OCI-M1 (cell line): ENCODE results near the gene C10orf62.
"Not testable (repeated sequence)": the region's sequence is repeated elsewhere in the genome, so short reads cannot be mapped to it uniquely, and the experiment has no call there.

Source experiments
- DNase-seq: peaks from one replicate; lab custom pipeline; 2025; lab: John Stamatoyannopoulos, UW

C10orf62 gene

DNA sequence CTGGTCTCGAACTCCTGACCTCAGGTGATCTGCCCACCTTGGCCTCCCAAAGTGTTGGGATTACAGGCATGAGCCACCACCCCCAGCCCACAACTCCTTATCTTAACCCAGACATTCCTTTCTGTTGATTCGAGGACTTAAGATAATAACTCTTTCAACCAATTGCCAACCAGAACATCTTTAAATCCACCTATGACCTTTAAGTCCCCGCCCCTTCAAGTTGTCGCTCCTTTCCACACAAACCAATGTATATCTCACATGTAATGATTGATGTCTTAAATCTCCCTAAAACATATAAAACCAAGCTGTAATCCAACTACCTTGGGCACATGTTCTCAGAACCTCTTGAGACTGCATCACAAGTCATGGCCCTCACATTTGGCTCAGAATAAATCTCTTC lies 24.7 kb upstream of the C10orf62 start:
- DNase-seq, result peak; percentile 72

DNA sequence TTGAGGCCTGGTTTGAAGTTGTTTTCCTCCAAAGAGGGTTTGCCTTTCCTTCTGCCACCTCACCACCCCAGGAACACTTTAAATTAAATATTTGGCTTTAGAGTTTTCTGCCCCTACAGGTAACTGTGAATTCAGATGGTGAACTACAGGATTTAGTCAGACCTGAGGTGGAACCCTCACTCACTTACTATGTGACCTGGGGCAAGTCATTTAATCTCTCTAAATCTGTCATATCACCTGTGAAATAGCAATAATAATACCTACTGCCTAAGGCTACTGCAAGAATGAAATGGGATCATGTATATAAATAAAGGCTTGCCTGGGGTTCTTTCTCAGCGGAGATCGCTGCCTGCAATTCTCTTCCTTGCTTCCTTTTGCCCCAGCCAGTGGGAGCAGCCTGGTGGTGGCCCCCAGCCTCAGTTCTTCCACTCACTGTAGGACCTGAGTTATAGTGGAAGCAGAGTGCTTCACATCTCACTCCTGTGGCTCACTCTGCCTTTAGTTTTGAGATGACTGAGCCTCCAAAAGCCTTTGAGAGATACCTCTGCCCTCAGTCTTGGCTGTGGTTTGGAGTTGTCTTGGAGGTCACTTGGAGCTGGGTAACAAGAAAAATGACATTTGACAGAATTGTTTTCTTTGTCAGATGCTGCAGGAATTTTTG lies 23.1 kb upstream of the C10orf62 start:
- DNase-seq, result no peak

DNA sequence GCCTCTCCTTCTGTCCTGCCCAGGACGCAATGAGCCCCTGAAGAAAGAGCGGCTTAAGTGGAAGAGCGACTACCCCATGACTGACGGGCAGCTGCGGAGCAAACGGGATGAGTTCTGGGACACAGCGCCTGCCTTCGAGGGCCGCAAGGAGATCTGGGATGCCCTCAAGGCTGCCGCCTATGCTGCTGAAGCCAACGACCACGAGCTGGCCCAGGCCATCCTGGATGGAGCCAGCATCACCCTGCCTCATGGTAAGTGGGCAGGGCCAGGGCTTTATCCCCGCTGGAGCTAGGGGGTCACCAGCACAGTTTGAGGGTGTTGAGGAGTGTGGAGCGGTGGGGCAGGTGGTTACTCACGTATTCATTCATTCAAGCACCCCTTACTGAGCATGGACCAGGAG lies 21.6 kb upstream of the C10orf62 start:
- no peak for DNase-seq

DNA sequence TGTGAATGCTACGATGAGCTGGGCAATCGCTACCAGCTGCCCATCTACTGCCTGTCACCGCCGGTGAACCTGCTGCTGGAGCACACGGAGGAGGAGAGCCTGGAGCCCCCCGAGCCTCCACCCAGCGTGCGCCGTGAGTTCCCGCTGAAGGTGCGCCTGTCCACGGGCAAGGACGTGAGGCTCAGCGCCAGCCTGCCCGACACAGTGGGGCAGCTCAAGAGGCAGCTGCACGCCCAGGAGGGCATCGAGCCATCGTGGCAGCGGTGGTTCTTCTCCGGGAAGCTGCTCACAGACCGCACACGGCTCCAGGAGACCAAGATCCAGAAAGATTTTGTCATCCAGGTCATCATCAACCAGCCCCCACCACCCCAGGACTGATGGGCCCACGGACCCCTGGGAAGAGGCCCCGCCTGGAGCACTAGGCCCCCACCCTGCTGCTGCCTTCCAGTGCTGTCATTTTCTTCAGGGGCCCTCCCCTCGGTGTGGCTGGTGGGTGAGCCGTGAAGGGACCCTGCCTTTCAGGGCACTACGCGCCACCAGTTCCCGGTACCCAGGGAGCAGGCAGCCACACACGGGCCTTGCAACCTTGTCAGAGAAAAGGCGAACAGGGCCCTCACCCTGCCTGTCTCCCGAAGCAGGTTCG lies 19.3 kb upstream of the C10orf62 start:
- DNase-seq, result no peak

DNA sequence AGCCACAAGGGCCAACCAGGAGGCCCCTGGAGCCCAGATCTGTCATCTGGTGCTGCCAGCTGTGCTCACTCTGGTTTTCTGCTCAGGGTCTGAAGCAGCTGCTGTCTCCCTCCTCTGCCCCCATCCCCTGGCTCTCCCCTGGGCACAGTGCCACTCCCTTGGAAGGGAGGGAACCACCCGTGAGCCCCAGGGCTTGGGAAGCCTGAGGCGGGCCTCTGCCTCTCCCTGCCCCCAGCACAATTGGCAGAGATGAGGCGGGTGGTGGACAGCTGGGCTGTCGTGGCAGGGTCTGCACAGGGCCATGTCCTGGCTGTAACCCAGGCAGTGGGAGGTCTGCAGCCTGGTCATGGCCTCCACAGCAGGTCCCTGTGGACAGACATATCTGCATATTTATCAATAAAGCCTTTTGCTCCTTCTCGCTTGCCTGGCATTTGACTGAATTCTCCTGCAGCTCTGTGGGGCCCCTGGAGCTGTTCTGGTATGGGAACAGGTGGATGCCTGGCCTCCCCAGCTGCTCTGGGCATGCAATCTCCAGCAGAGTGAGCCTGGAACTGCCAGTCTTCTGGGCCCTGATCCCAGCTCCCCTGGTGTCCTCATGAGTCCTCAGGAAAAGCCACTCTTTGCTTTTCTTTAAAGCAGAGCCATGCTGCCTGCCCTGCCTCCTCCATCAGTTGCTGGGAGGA lies 18.6 kb upstream of the C10orf62 start:
- DNase-seq, result no peak

DNA sequence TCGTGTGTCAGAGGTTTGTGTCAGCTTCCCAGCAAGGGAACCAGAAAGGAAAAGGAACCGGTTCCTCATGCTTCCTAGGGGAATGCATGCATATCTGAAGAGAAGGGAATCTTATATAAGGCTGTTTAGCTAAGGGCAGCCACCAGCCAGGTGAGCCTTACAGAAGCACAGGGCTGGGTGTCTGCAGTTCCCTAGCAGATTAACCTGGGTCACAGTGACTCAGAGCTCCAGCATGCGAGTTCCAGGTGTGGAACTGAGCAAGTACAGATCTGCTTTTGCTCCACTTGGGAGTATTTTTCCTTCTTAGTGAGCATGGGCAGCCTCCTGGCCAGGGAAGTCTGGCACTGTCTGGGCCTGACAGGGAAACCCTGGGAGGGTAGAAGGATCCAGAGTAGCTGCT lies 17.9 kb upstream of the C10orf62 start:
- DNase-seq, result no peak

DNA sequence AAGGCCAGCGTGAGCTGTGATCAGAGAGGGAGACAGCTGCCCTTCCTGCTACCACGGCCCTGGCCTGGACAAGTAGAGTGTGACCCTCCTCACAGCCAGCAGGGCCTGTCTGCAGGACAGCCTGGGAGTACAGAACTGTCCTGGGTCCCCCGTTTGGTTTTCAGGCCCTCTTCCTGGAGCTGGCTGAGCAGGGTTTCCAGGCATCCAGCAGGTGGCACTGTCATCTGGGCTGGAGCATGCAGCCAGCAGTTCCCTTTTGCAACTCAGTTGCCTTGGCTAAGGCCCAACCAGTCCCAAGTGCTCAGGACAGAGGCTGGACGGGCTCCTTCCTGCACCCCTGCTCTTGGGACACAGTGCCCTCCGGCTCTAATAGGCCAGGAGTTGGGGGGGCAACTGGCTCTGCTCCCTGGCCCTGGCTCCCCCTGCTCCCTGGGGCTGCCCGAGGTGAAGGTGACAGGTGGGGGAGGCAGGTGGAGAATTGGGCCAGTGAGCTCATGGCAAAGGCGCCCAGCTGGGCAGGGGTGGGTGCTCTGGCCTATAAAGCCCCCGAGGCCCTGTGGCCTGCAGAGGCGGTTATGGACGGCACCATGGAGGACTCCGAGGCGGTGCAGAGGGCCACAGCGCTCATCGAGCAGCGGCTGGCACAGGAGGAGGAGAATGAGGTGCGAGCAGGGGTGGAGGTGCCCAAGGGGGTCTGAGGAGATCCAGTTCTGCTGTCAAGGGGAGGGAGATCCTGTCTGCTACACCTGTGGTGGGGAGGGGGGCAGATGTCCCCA lies 17.1 kb upstream of the C10orf62 start, which contains the start of gene ANKRD2:
ANKRD2 (plus strand) TSS at position 566 of the 776 bp plus-strand sequence; CDS start at position 576, 10 bp downstream.
- peak; percentile 92 for DNase-seq

DNA sequence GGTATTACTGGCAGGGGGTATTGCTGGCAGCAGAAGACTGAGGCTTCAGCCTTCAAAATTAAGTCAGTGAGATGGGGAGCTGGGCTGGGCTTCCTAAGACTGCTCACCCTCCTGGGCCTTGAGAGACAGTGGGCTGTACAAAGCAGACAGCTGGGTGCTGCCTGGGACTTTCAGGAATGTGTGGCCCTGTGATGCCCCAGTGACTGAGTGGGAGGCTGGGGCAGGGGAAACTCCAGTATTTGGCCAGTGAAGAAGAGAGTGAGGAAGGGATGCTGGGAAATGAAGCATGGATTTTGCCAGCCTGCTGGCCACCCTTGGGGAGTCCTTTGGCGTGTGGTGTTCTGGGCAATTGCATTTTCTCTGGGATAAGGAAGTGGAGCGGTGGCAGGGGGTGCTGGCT lies 16.5 kb upstream of the C10orf62 start:
- DNase-seq, result no peak

DNA sequence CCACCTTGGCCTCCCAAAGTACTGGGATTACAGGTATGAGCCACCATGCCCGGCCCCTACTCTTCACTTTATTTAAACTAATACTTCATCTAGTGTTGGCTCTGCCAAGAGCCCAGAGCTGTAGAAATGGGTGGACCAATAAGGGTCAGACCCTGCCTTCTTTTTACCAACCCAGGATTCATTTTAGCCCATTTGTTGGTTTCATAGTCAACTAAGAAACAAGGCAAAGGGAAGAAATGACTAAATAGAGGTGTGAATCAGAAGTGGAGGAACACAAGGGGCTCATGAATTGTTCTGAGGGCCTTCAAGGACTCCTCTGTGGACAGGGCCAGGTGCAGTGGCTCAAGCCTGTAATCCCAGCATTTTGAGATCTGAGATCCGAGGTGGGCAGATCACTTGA lies 15.8 kb upstream of the C10orf62 start:
- DNase-seq, result no peak

DNA sequence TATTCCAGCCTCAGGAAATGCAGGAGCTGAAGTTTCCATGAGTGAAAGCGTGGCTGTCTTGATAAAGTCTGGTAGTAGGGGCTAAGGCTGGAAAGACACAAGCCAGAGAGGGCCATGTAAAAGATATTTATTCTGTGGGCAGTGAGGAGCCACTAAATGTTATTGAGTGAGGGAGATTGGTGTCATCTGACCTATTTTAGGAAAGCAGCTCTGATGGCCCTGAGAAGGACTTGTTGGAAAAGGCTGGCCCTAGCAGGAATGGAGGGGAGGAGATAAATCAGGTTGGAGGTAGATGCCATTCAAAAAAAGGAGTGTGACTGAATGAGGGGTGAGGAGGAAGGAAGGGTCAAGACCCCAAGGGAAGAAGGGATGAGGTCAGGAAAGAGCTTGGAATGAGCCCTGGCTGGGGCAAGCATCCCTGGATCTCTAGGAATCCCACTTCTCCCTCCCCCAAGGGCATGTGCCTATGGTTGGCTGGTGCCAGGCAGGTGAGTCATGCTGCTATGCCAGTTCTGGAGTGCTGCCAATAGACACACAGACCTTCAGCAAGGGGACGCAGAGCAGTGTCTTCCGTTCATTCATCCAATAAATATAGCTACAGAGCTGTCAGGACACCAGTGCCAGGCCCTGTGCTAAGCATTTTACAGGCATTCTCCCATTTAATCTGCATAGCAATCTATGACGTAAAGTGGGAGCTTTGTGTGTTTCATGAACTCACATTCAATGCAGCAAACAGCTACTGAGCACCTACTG lies 15.0 kb upstream of the C10orf62 start:
- no peak for DNase-seq

DNA sequence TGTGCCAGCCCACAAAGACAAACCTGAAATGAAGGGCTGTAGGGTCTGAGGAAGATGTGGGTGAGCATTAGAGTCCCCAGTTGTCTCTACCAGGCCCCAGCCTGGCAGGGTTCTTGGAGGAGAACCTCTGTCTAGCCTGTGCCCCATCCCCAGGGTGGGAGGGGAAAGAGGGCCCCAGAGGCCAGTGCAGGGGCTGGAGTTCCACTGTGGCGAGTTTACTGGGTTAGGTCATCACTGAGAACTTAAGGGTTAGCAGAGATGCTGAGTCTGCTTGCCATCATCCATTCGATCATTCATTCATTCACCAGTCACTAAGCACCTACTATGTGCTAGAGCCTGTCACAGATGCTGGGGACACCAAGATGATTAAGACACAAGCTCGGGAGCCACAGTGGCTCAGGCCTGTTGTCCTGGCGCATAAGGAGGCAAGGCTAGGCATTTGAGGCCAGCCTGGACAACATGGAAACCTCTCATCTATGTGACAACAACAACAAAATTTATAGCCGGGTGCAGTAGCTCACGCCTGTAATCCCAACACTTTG lies 14.3 kb upstream of the C10orf62 start:
- no peak for DNase-seq

DNA sequence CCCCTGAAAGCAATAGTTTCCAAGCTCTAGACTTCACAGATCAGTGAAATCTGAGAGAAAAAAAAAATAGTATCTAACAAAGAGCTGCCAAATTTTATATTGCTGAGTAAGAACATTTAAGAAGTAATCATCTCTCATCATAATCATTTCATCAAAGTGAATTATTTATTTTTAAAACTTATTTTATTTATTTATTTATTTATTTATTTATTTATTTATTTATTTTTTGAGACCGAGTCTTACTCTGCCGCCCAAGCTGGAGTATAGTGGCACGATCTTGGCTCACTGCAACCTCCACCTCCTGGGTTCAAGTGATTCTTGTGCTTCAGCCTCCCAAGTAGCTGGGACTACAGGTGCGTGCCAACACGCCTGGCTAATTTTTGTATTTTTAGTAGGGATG lies 13.0 kb upstream of the C10orf62 start:
- DNase-seq, result not testable (repeated sequence)

DNA sequence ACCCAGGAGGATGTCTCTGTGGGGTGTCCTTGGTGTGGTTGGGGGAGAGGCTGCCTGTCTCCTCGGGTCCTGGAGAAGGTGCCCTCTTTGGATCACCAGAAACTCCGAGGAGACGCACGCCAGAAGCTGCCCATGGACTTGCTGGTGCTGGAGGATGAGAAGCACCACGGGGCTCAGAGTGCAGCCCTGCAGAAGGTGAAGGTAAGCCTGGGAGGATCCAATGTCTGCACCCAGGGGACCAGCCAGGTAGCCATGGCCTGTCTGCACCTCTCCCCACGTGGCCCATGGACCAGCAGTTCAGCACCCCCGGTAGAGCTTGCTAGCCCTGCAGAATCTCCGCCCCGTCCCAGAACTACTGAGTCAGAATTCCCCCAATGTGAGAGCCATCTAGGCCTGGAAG lies 11.8 kb upstream of the C10orf62 start:
- no peak for DNase-seq

DNA sequence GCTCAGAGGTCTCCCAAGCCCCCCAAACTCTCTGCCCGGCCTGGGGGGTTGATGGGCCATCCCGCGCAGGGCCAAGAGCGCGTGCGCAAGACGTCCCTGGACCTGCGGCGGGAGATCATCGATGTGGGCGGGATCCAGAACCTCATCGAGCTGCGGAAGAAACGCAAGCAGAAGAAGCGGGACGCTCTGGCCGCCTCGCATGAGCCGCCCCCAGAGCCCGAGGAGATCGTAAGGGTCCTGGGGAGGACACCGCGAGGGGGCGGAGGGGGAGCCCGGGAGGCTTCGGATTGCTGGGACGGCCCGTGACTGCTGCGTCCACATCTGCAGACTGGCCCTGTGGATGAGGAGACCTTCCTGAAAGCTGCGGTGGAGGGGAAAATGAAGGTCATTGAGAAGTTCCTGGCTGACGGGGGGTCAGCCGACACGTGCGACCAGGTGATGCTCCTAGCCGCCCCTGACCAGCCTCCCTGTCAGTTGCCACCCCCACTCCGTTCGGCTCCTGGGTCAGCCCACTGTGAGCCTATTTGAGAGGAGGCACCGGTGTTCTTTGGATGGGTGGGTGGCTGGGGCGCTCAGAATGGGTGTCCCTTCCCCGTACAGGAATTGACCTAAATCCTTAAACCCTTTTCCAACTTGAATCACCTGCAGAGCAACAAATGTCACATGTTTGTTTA lies 11.2 kb upstream of the C10orf62 start:
- no peak for DNase-seq

DNA sequence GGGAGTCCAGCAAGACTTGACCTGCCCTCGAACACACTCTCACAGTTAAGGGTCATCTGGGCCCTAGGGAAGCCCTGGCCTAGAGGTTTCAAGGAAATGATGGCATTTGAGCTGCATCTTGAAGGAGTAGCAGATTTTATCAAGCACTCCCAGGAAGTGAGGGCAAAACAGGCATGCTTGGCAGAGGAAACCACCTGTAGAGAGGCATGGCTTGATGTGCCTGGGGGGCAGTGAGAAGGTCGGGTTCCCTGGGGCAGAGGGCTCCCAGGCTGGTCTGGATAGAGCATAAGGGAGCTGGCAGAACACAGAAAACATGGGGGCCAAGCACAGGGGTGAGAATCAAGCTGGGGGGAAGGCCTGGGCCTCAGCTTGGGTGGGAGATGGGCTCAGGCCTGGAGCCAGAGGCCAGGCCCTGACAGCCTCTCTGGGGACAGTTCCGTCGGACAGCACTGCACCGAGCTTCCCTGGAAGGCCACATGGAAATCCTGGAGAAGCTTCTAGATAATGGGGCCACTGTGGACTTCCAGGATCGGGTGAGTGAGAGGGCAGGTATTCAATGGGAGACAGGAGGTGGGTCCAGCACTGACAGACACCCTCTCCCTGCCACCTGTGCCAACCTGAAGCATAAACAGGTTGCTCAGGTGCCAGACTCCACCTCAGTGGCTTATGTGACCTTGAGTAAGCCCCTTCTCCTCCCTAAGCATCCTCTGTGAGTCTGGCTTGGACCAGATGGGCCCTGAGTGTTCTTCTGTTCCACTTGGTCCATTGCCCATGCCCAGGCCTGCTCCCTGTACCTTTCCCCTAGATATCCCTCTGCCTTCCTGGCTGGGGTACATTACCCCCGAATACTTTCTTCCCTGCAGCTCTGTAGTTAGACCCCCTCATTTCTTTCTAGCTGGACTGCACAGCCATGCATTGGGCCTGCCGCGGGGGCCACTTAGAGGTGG lies 8.8 kb upstream of the C10orf62 start:
- no peak for DNase-seq

DNA sequence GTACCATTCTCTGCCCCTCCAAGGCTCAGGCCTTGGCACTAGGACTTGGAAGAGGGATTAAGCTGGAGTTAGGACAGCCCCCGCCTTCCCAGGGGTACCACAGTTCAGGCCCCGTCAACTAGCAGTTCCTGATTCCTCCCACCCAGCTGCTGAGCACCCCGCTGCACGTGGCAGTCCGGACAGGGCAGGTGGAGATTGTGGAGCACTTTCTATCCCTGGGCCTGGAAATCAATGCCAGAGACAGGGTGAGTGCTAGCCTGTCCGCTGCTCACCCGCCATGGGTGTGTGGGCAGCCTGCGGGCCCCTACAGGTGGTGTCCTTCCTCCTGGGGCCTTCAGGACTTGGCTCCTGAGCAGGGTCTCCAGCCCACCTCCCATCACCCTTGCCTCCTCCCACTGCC lies 7.4 kb upstream of the C10orf62 start:
- DNase-seq, result no peak

DNA sequence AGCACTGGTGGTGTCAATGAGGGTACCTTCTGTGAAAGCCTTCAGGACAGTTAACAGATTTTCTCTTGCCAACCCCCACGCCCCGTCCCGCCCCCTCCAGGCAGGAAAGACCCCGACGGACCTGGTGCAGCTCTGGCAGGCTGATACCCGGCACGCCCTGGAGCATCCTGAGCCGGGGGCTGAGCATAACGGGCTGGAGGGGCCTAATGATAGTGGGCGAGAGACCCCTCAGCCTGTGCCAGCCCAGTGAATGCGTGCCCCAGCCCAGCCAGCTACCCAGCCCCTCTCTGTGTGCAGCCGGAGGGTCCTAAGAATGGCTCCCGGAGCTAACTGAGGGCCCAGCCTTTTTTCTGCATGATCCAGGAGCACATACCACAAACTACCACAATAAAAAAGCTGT lies 6.0 kb upstream of the C10orf62 start:
- DNase-seq, result no peak

DNA sequence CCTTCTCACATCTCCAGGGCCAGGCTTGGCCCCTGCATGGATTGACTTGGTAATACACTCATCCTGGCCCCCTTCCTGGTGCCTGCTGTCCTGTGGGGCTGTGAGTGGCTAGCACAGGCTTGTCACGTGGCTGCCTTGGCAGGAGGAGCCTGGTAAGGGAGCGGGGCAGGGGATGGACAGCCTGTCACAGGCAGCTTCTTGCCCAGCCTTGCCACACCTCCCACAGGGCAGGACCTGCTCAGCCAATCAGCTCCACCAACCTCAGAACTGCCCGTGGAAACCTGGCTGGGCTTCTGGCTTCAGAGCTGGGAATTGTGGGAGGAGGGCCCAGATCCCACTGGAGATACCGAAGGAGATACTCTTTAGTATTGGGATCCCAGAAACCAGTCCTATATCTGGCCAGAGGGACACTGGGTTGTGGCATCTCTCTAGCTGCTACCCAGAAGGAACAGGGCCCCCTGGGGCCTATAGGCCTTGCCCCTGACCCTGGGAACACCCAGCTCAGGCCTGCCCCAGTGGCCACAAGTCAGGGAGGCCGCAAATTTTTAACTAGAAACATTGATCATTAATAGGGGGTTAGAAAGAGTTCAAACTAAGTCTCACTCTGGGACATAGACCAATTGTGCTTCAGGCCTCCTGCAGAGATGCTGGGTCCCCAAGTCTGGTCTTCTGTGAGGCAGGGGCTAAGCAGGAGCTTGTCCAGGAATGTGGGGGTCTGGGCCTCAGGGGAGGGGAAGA lies 5.3 kb upstream of the C10orf62 start, which contains the start of gene HOGA1:
HOGA1 (plus strand) TSS at position 330 of the 738 bp plus-strand sequence; CDS start at position 645, 315 bp downstream.
- DNase-seq, result no peak
